ENCODE data around the gene NUS1. TPM values are rescaled to one million over a fixed set of nuclear protein-coding genes. Genes with fewer than 3 reads are reported as not detected.
A peak's percentile ranks its signal among the peaks of the same experiment; 100 is the strongest.
"Not testable (repeated sequence)": the region's sequence is repeated elsewhere in the genome, so short reads cannot be mapped to it uniquely, and the experiment has no call there.

NUS1 gene
- total RNA-seq: 19.4 TPM

GRCh38 chr6:117674991-117675657, at the start of gene NUS1:
Gene NUS1 (plus strand): TSS chr6:117675469. CDS start chr6:117675671, 202 bp downstream.
- peak; percentile 98 for ATAC-seq

GRCh38 chr6:117627533-117627932, 47.7 kb upstream of the NUS1 start:
- no peak for ATAC-seq

GRCh38 chr6:117629119-117629660, 46.1 kb upstream of the NUS1 start:
- ATAC-seq: no peak

GRCh38 chr6:117637770-117638169, 37.5 kb upstream of the NUS1 start:
- no peak for ATAC-seq

- ATAC-seq: no peak
Observed at GRCh38 chr6:117642976-117643375, 32.3 kb upstream of the NUS1 start.

GRCh38 chr6:117651984-117652383, 23.3 kb upstream of the NUS1 start:
- ATAC-seq: not testable (repeated sequence)

GRCh38 chr6:117653949-117654348, 21.3 kb upstream of the NUS1 start:
- ATAC-seq: no peak

- no peak for ATAC-seq
Observed at GRCh38 chr6:117655380-117655779, 19.9 kb upstream of the NUS1 start.

GRCh38 chr6:117666881-117667280, 8.4 kb upstream of the NUS1 start:
- ATAC-seq: no peak

- no peak for ATAC-seq
Observed at GRCh38 chr6:117668736-117669135, 6.5 kb upstream of the NUS1 start.

GRCh38 chr6:117674503-117674902, 766 bp upstream of the NUS1 start:
- no peak for ATAC-seq

GRCh38 chr6:117675658-117676301, 511 bp downstream of the NUS1 start:
- ATAC-seq: peak; percentile 49

GRCh38 chr6:117676577-117677218, 1.4 kb downstream of the NUS1 start:
- ATAC-seq: no peak

- ATAC-seq: peak; percentile 71
Observed at GRCh38 chr6:117677553-117678141, 2.4 kb downstream of the NUS1 start.

GRCh38 chr6:117681162-117681741, 6.0 kb downstream of the NUS1 start:
- ATAC-seq: no peak

- no peak for ATAC-seq
Observed at GRCh38 chr6:117684749-117685148, 9.5 kb downstream of the NUS1 start.

GRCh38 chr6:117685359-117685758, 10.1 kb downstream of the NUS1 start:
- no peak for ATAC-seq

GRCh38 chr6:117687021-117687648, 11.9 kb downstream of the NUS1 start:
- no peak for ATAC-seq

- not testable (repeated sequence) for ATAC-seq
Observed at GRCh38 chr6:117689584-117689983, 14.3 kb downstream of the NUS1 start.

- ATAC-seq: no peak
Observed at GRCh38 chr6:117706504-117706903, 31.2 kb downstream of the NUS1 start.

GRCh38 chr6:117706936-117707509, 31.8 kb downstream of the NUS1 start:
- ATAC-seq: not testable (repeated sequence)

- no peak for ATAC-seq
Observed at GRCh38 chr6:117711369-117711768, 36.1 kb downstream of the NUS1 start.

Measured in esophagus mucosa (tissue), 1 donor.